ENCODE data around the gene ANKMY1. TPM values are rescaled to one million over a fixed set of nuclear protein-coding genes. Genes with fewer than 3 reads are reported as not detected.

ANKMY1 gene
- polyA plus RNA-seq, 2 of the 4 experiments (the other 2 are of a cell fraction), result 10.6 to 16.5 TPM

- TF ChIP-seq HMGXB4 (CRISPR knock-in tag; IDR thresholded peaks at IDR 0.05; ENCODE audit: borderline replicate concordance), result no peak
Measured at GRCh38 chr2:240431271-240431660, 126.5 kb downstream of the ANKMY1 start (continued).

GRCh38 chr2:240430595-240430994 is 127.2 kb downstream of the ANKMY1 start:
- ChIA-PET POLR2A (no interaction called here), CTCF (interaction anchor here (0.8 to 1.3 kb wide), 3 partner anchors 43 to 281 kb away, joined by 3 read pairs; no protein-coding TSS in a partner anchor)
- Histone ChIP-seq H3K27ac (peak overlapping the region; percentile 5 to 97; a peak in 2 of 6 replicates), H3K4me2 (no peak overlapping the region), H3K4me1 (peaks cover 41% of the 10 kb centered on the region), H3K9me3 (peaks cover 8% of the 10 kb centered on the region; the same call in 2 of the 3 replicates), H3K4me3 (no peak overlapping the region)
- no peak for DNase-seq (ENCODE audit: low read depth in 1 of 2, low spot score in 1 of 2)
- TF ChIP-seq POLR2A (IDR thresholded peaks at IDR 0.05; ENCODE audit: low read length), result no peak
- no peak for ATAC-seq
- FAIRE-seq, result no peak
- WGBS (ENCODE audit: missing lambda C conversion rate), result 90% methylated on average over 4 of the region's 5 CpGs

GRCh38 chr2:240429872-240430491 is 127.8 kb downstream of the ANKMY1 start:
- POLR2A ChIA-PET, result no interaction called here
- no peak overlapping the region for H3K4me2 ChIP-seq
- H3K4me3 ChIP-seq, result no peak overlapping the region
- DNase-seq (ENCODE audit: low read depth in 1 of 2, low spot score in 1 of 2), result no peak
- H3K27ac ChIP-seq, result peak overlapping the region in 1 of 2 experiments; percentile 97; a peak in 2 of 6 replicates
- WGBS (ENCODE audit: missing lambda C conversion rate), result 90% methylated on average over 7 of the region's 14 CpGs
- CTCF ChIA-PET, result no interaction called here
- TF ChIP-seq USF2 (IDR thresholded peaks at IDR 0.05) (no peak), MAX (IDR thresholded peaks at IDR 0.05) (no peak), FOSL2 (IDR thresholded peaks at IDR 0.05) (no peak), FOSL2 (CRISPR knock-in tag; IDR thresholded peaks at IDR 0.05) (no peak), FOXS1 (CRISPR knock-in tag; IDR thresholded peaks at IDR 0.05) (no peak), CHD2 (IDR thresholded peaks at IDR 0.05; ENCODE audit: low read length, partially characterized antibody) (no peak), HEYL (CRISPR knock-in tag; IDR thresholded peaks at IDR 0.05) (no peak), ZFP36 (IDR thresholded peaks at IDR 0.05; ENCODE audit: borderline replicate concordance, partially characterized antibody) (no peak), FOSB (CRISPR knock-in tag; IDR thresholded peaks at IDR 0.05) (no peak), JUN (IDR thresholded peaks at IDR 0.05) (no peak), PBX3 (IDR thresholded peaks at IDR 0.05) (no peak), CTCF (IDR thresholded peaks at IDR 0.05) (no peak), HDAC2 (IDR thresholded peaks at IDR 0.05) (no peak), JUNB (IDR thresholded peaks at IDR 0.05) (no peak), ZC3H11A (IDR thresholded peaks at IDR 0.05) (no peak), EHF (CRISPR knock-in tag; IDR thresholded peaks at IDR 0.05) (no peak)
- peaks cover 12% of the 10 kb centered on the region; the same call in 2 of the 3 replicates for H3K9me3 ChIP-seq
- no peak for ATAC-seq
- H3K4me1 ChIP-seq, result peaks cover 41% of the 10 kb centered on the region
- no peak for FAIRE-seq

Small RNA genes lying within 50 kb of the gene (small RNA-seq; reads per million reads assigned to genes)
- 31.1 to 760 (median 372) reads per million in 6 experiments for gene MIR149

Other genes starting within 250 kb of the ANKMY1 start
- gene GPC1, start 122.3 kb downstream of the ANKMY1 start, polyA plus RNA-seq (2011; rRNA removed), result 19.8 and 22.7 TPM in 2 replicates
- gene GPC1, start 122.3 kb downstream of the ANKMY1 start, polyA plus RNA-seq (2017; fragmentation: RNase III; extraction: RNeasy Plus Mini Kit Qiagen cat#74134 plus additional on column Dnase treatment), result 93.5 to 107 TPM (median 97.7 TPM) in 3 replicates
- 11.8 and 14.3 TPM in 2 replicates for gene DUSP28, start 2.4 kb upstream of the ANKMY1 start, polyA plus RNA-seq (2011; rRNA removed)
- 5.2 to 5.8 TPM (median 5.6 TPM) in 3 replicates for gene DUSP28, start 2.4 kb upstream of the ANKMY1 start, polyA plus RNA-seq (2017; fragmentation: RNase III; extraction: RNeasy Plus Mini Kit Qiagen cat#74134 plus additional on column Dnase treatment)
- gene RNPEPL1, start 10.5 kb upstream of the ANKMY1 start, polyA plus RNA-seq (2011; rRNA removed), result 9.2 and 20.0 TPM in 2 replicates
- 23.7 to 26.4 TPM (median 26.3 TPM) in 3 replicates for gene RNPEPL1, start 10.5 kb upstream of the ANKMY1 start, polyA plus RNA-seq (2017; fragmentation: RNase III; extraction: RNeasy Plus Mini Kit Qiagen cat#74134 plus additional on column Dnase treatment)
- gene CAPN10, start 28.7 kb upstream of the ANKMY1 start, polyA plus RNA-seq (2011; rRNA removed), result 8.4 and 9.5 TPM in 2 replicates
- 15.8 to 17.7 TPM (median 15.9 TPM) in 3 replicates for gene CAPN10, start 28.7 kb upstream of the ANKMY1 start, polyA plus RNA-seq (2017; fragmentation: RNase III; extraction: RNeasy Plus Mini Kit Qiagen cat#74134 plus additional on column Dnase treatment)
- 0.65 and 1.3 TPM in 2 replicates for gene GPR35, start 67.5 kb upstream of the ANKMY1 start, polyA plus RNA-seq (2011; rRNA removed)
- 0.79 to 1.0 TPM (median 0.90 TPM) in 3 replicates for gene GPR35, start 67.5 kb upstream of the ANKMY1 start, polyA plus RNA-seq (2017; fragmentation: RNase III; extraction: RNeasy Plus Mini Kit Qiagen cat#74134 plus additional on column Dnase treatment)
- gene AQP12B, start 124.9 kb upstream of the ANKMY1 start, polyA plus RNA-seq (2011; rRNA removed), result not detected in 2 replicates
- not detected in 3 replicates for gene AQP12B, start 124.9 kb upstream of the ANKMY1 start, polyA plus RNA-seq (2017; fragmentation: RNase III; extraction: RNeasy Plus Mini Kit Qiagen cat#74134 plus additional on column Dnase treatment)
- gene AQP12A, start 133.9 kb upstream of the ANKMY1 start, polyA plus RNA-seq (2011; rRNA removed), result not detected in 2 replicates
- not detected in 3 replicates for gene AQP12A, start 133.9 kb upstream of the ANKMY1 start, polyA plus RNA-seq (2017; fragmentation: RNase III; extraction: RNeasy Plus Mini Kit Qiagen cat#74134 plus additional on column Dnase treatment)